ENCODE data around the gene AACS. TPM values are rescaled to one million over a fixed set of nuclear protein-coding genes. Genes with fewer than 3 reads are reported as not detected.

Gene AACS
- total and polyA plus RNA-seq, 10 of the 15 experiments (the other 5 are each of a cell fraction or from before 2014, with no cell fraction given): 10.1 to 34.0 (median 21.1) TPM

GRCh38 chr12:125149160-125150108, 84.2 kb downstream of the AACS start (continued):
- TF ChIP-seq SP1 (IDR thresholded peaks at IDR 0.05; ENCODE audit: low read depth, low read length) (peak; percentile 72), TCF12 (IDR thresholded peaks at IDR 0.05; ENCODE audit: low read depth, low read length) (peak; percentile 99), SUPT20H (IDR thresholded peaks at IDR 0.05; ENCODE audit: borderline replicate concordance, control insufficient read depth, low read depth, low read length) (no peak), IRF4 (IDR thresholded peaks at IDR 0.05; ENCODE audit: low read depth, low read length) (peak; percentile 89), EP300 (IDR thresholded peaks at IDR 0.05; ENCODE audit: borderline replicate concordance in 1 of 2, control insufficient read depth in 1 of 2, low read depth in 2 of 2, low read length in 2 of 2) (peak; percentile 38 to 54; a peak in 2 of 4 replicates), NFIC (IDR thresholded peaks at IDR 0.05; ENCODE audit: low read depth, low read length) (peak; percentile 24; the same call in 1 of the 2 replicates), HDGF (IDR thresholded peaks at IDR 0.05) (no peak), ETV6 (conservative IDR thresholded peaks at IDR 0.05 in 1 of 2, IDR thresholded peaks at IDR 0.05 in 1 of 2; ENCODE audit: borderline replicate concordance in 1 of 2, low read depth in 1 of 2) (peak in 1 of 2 experiments; percentile 54; a peak in 2 of 4 replicates), BHLHE40 (IDR thresholded peaks at IDR 0.05; ENCODE audit: borderline replicate concordance in 1 of 2, low read depth in 2 of 2, low read length in 1 of 2) (no peak; a peak in 1 of 4 replicates), SKIL (IDR thresholded peaks at IDR 0.05; ENCODE audit: low read depth, poor library complexity, severe bottlenecking) (no peak), EGR1 (IDR thresholded peaks at IDR 0.05; ENCODE audit: borderline replicate concordance in 1 of 2, low read depth in 2 of 2, low read length in 2 of 2) (no peak), BACH1 (IDR thresholded peaks at IDR 0.05; ENCODE audit: borderline replicate concordance) (no peak; the same call in 1 of the 2 replicates), IKZF2 (IDR thresholded peaks at IDR 0.05) (peak; percentile 71 to 78; a peak in 3 of 4 replicates), RAD21 (IDR thresholded peaks at IDR 0.05; ENCODE audit: insufficient read depth, low read depth, low read length) (no peak), MTA2 (IDR thresholded peaks at IDR 0.05; ENCODE audit: low read depth) (peak; percentile 59), STAT1 (conservative IDR thresholded peaks at IDR 0.05) (no peak), MEF2B (IDR thresholded peaks at IDR 0.05; ENCODE audit: partially characterized antibody, poor library complexity, severe bottlenecking) (peak; percentile 17), CUX1 (IDR thresholded peaks at IDR 0.05; ENCODE audit: insufficient replicate concordance, low read depth, low read length) (peak; percentile 78)
- TF ChIP-seq, protein P1, sequence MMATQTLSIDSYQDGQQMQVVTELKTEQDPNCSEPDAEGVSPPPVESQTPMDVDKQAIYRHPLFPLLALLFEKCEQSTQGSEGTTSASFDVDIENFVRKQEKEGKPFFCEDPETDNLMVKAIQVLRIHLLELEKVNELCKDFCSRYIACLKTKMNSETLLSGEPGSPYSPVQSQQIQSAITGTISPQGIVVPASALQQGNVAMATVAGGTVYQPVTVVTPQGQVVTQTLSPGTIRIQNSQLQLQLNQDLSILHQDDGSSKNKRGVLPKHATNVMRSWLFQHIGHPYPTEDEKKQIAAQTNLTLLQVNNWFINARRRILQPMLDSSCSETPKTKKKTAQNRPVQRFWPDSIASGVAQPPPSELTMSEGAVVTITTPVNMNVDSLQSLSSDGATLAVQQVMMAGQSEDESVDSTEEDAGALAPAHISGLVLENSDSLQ (IDR thresholded peaks at IDR 0.05): peak; percentile 81
